GM18502 (cell line): Measurements from ENCODE around the gene ELFN1.

Source experiments
- ATAC-seq: cut with Tn5 transposase; IDR thresholded peaks from one replicate; pipeline ENCODE4 v1.9.1; 2021; ENCODE audit warnings: mild to moderate bottlenecking; ENCODE audit not compliant: unreplicated experiment, poor library complexity

ELFN1 gene

DNA sequence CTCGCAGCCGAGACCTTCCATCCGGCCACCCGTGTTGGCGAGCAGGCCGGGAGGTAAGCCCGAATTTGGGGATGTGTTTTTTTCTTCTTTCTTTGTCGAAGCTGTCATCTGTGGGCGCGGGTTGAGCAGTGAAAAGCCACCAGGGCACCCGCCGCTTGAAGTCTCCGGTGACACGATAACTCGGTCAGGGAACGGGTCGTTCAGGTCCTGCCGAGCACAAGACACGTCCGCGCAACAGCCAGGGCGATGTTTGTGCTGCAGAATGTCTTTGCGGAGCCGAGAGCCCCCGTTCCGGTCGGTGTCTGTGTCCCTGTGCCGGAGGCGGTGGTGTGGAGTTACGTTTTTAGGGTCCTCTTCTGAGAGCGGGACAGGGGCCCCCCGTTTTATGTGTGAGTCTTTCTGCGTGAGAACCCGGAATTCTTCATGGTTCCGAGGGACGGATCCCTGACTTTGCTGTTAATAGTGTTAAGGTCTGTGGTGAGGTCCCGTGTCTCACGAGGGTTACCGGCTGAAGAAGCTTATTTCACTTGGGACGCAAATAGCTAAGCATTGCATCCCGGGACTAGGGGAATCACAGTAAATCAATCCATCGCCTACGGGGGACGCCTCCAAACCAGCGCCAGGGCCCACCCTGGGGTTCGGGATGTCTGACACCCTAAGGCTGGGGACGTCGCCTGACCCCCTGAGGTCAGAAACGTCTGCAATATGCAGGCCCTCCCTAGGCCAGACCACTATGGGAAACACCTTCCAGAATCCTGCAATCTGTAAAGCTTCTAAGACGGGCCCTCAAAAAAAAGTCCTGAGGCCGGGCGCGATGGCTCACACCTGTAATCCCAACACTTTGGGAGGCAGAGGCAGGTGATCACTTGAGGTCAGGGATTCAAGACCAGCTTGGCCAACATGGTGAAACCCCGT lies 99.5 kb downstream of the ELFN1 start:
- ATAC-seq = no peak

DNA sequence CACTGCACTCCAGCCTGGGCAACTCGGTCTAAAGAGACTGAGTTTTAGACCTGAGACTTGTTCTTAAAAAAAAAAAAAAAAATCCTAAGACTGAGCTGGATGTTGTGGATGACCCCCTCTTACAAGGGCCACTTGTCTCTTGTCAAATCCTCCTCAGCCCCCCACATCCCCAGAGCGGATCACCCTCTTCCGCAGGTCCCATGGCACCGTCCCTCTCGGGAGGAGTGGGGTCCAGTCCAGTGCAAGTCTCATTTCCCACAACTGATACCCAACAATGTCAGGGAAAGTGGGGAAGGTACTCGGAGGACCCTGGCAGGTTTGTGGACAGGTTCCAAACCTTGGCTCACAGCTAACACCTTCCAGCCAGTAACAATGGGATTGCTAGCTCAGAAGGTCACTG lies 100.3 kb downstream of the ELFN1 start:
- no peak for ATAC-seq

DNA sequence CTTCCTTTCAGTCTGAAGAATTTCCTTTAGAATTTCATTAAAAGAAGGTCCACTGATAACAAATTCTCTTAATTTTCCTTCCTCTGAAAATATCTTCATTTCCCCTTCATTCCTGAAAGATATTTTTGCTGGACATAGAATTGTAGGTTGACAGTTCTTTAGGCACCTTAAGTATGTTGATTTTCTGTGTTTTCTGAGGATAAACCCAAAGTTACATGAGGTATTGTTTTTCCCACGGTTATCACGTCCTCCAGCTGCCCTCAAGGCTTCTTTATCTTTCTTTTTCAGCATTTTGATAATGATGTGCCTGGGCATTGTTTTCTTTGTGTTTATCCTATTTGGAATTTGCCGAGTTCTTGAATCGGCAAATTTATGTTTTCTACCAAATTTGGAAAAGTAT lies 105.3 kb downstream of the ELFN1 start:
- ATAC-seq = no peak

GRCh38 chr7:1777122-1777521 lies 107.0 kb downstream of the ELFN1 start:
- ATAC-seq = no peak

DNA sequence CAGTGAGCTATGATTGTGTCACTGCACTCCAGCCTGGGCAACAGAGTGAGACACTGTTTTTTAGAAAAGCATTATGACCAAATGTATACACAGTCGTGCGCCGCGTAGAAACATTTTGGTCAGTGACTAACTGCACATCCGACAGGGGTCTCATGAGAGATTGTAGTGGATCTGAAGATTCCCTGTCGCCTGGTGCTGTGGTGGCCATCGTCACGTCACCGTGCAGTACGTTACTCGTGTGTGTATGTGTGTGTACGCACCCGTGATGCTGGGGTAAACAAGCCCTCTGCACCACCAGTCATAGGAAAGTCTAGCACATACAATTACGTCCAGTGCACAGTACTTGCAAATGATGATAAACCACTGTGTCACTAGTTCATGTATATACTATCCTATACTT lies 109.4 kb downstream of the ELFN1 start:
- no peak for ATAC-seq

GRCh38 chr7:1781369-1781768 lies 111.3 kb downstream of the ELFN1 start:
- ATAC-seq = no peak

- ATAC-seq = no peak
Observed at GRCh38 chr7:1785839-1786238, 115.8 kb downstream of the ELFN1 start.

- ATAC-seq = no peak
Observed at GRCh38 chr7:1787241-1787640, 117.2 kb downstream of the ELFN1 start.

DNA sequence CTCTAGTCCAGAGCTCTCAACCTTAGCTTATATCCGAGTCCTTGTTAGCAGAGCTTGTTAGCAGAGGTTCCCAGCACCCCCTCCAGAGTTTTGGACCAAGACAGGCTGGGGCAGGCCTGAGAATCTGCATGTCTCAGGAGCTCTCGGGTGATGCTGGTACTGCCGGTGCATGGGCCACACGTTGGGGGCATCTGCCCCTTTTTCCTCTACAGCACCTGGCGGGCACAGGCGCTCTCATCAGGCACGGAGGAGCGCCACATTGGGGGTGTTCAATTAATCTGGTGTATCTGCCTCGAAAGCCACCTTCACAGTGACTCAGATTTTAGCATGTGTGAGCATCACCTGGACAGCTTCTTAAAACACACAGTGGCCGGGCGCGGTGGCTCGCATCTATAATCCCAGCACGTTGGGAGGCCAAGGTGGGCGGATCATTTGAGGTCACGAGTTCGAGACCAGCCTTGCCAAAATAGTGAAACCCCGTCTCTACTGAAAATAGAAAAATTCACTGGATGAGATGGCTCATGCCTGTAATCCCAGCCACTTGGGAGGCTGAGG lies 117.7 kb downstream of the ELFN1 start:
- no peak for ATAC-seq

DNA sequence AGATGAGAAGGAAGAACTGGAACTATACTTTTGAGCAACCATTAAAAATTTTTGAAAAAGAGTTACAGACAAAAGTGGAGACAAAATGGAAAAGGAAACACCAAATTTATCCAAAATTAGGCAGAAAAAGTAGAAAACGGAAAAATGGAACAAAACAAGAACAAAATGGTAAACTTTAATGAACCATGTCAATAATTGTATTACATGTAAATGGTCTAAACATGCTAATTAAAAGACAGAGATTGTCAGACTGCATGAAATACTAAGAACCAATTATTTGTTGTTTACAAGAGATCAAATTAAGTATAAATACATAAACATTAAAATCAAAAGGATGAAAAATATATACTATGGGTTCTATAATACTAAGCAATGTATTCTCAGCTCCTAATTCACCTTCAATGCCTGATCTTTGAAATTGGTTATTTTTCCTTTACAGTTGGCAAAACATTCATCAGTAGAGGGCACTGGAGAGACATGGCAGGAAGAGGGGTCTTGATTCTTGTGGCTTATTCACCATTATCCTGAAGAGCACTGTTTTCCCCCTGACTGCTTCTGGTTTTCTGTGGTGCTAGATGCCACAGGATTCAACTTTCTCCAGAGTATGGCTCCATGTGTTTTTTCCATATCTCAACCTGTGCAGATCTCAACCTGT lies 124.9 kb downstream of the ELFN1 start:
- ATAC-seq = no peak
